ENCODE results near the gene LRRN4.
A peak's percentile ranks its signal among the peaks of the same experiment; 100 is the strongest.
"Not testable (repeated sequence)": the region's sequence is repeated elsewhere in the genome, so short reads cannot be mapped to it uniquely, and the experiment has no call there.

LRRN4 gene

GRCh38 chr20:6057691-6058090, 3.8 kb upstream of the LRRN4 start:
- TF ChIP-seq TAF1 (IDR thresholded peaks at IDR 0.05; ENCODE audit: borderline replicate concordance, low read depth, low read length) (no peak), POLR2AphosphoS5 (IDR thresholded peaks at IDR 0.05; ENCODE audit: low read depth, low read length) (no peak), POLR2A (IDR thresholded peaks at IDR 0.05; ENCODE audit: low read depth, low read length) (no peak)
- DNase-seq (ENCODE audit: insufficient read length) (no peak), FAIRE-seq (no peak)

GRCh38 chr20:6057139-6057538, 3.3 kb upstream of the LRRN4 start:
- DNase-seq (ENCODE audit: insufficient read length) = no peak
- TF ChIP-seq TAF1 (IDR thresholded peaks at IDR 0.05; ENCODE audit: borderline replicate concordance, low read depth, low read length) = no peak
- no peak for TF ChIP-seq POLR2AphosphoS5 (IDR thresholded peaks at IDR 0.05; ENCODE audit: low read depth, low read length)
- TF ChIP-seq POLR2A (IDR thresholded peaks at IDR 0.05; ENCODE audit: low read depth, low read length) = no peak
- no peak for FAIRE-seq

GRCh38 chr20:6055981-6056569, 2.2 kb upstream of the LRRN4 start:
- no peak for TF ChIP-seq TAF1 (IDR thresholded peaks at IDR 0.05; ENCODE audit: borderline replicate concordance, low read depth, low read length)
- TF ChIP-seq POLR2AphosphoS5 (IDR thresholded peaks at IDR 0.05; ENCODE audit: low read depth, low read length) = no peak
- no peak for TF ChIP-seq POLR2A (IDR thresholded peaks at IDR 0.05; ENCODE audit: low read depth, low read length)
- DNase-seq (ENCODE audit: insufficient read length) = no peak
- no peak for FAIRE-seq

- DNase-seq (ENCODE audit: insufficient read length) = no peak
- FAIRE-seq = no peak
- TF ChIP-seq POLR2AphosphoS5 (IDR thresholded peaks at IDR 0.05; ENCODE audit: low read depth, low read length) (no peak), TAF1 (IDR thresholded peaks at IDR 0.05; ENCODE audit: borderline replicate concordance, low read depth, low read length) (no peak), POLR2A (IDR thresholded peaks at IDR 0.05; ENCODE audit: low read depth, low read length) (no peak)
Observed at GRCh38 chr20:6055161-6055783, 1.4 kb upstream of the LRRN4 start.

- not testable (repeated sequence) for FAIRE-seq; DNase-seq (ENCODE audit: insufficient read length)
Observed at GRCh38 chr20:6054689-6055051, 810 bp upstream of the LRRN4 start.

GRCh38 chr20:6053064-6053775, 640 bp downstream of the LRRN4 start:
- TF ChIP-seq POLR2AphosphoS5 (IDR thresholded peaks at IDR 0.05; ENCODE audit: low read depth, low read length) = no peak
- TF ChIP-seq TAF1 (IDR thresholded peaks at IDR 0.05; ENCODE audit: borderline replicate concordance, low read depth, low read length) = no peak
- no peak for TF ChIP-seq POLR2A (IDR thresholded peaks at IDR 0.05; ENCODE audit: low read depth, low read length)
- DNase-seq (ENCODE audit: insufficient read length) (no peak), FAIRE-seq (no peak)

GRCh38 chr20:6051505-6051904, 2.4 kb downstream of the LRRN4 start:
- no peak for TF ChIP-seq TAF1 (IDR thresholded peaks at IDR 0.05; ENCODE audit: borderline replicate concordance, low read depth, low read length)
- no peak for TF ChIP-seq POLR2A (IDR thresholded peaks at IDR 0.05; ENCODE audit: low read depth, low read length)
- TF ChIP-seq POLR2AphosphoS5 (IDR thresholded peaks at IDR 0.05; ENCODE audit: low read depth, low read length) = no peak
- FAIRE-seq = no peak
- no peak for DNase-seq (ENCODE audit: insufficient read length)

GRCh38 chr20:6048391-6048790, 5.5 kb downstream of the LRRN4 start:
- FAIRE-seq (no peak), DNase-seq (ENCODE audit: insufficient read length) (no peak)
- TF ChIP-seq TAF1 (IDR thresholded peaks at IDR 0.05; ENCODE audit: borderline replicate concordance, low read depth, low read length) = no peak
- TF ChIP-seq POLR2A (IDR thresholded peaks at IDR 0.05; ENCODE audit: low read depth, low read length) = no peak
- TF ChIP-seq POLR2AphosphoS5 (IDR thresholded peaks at IDR 0.05; ENCODE audit: low read depth, low read length) = no peak

GRCh38 chr20:6046432-6046831, 7.4 kb downstream of the LRRN4 start:
- no peak for TF ChIP-seq TAF1 (IDR thresholded peaks at IDR 0.05; ENCODE audit: borderline replicate concordance, low read depth, low read length)
- no peak for TF ChIP-seq POLR2AphosphoS5 (IDR thresholded peaks at IDR 0.05; ENCODE audit: low read depth, low read length)
- TF ChIP-seq POLR2A (IDR thresholded peaks at IDR 0.05; ENCODE audit: low read depth, low read length) = no peak
- DNase-seq (ENCODE audit: insufficient read length) (no peak), FAIRE-seq (no peak)

GRCh38 chr20:6045566-6045965, 8.3 kb downstream of the LRRN4 start:
- TF ChIP-seq TAF1 (IDR thresholded peaks at IDR 0.05; ENCODE audit: borderline replicate concordance, low read depth, low read length) = no peak
- TF ChIP-seq POLR2A (IDR thresholded peaks at IDR 0.05; ENCODE audit: low read depth, low read length) = no peak
- no peak for TF ChIP-seq POLR2AphosphoS5 (IDR thresholded peaks at IDR 0.05; ENCODE audit: low read depth, low read length)
- FAIRE-seq (peak; percentile 9), DNase-seq (ENCODE audit: insufficient read length) (no peak)

- TF ChIP-seq POLR2AphosphoS5 (IDR thresholded peaks at IDR 0.05; ENCODE audit: low read depth, low read length) (no peak), POLR2A (IDR thresholded peaks at IDR 0.05; ENCODE audit: low read depth, low read length) (no peak), TAF1 (IDR thresholded peaks at IDR 0.05; ENCODE audit: borderline replicate concordance, low read depth, low read length) (no peak)
- DNase-seq (ENCODE audit: insufficient read length) (no peak), FAIRE-seq (no peak)
Observed at GRCh38 chr20:6044115-6044514, 9.7 kb downstream of the LRRN4 start.

GRCh38 chr20:6041808-6042265, 12.0 kb downstream of the LRRN4 start:
- FAIRE-seq (no peak), DNase-seq (ENCODE audit: insufficient read length) (no peak)
- TF ChIP-seq POLR2AphosphoS5 (IDR thresholded peaks at IDR 0.05; ENCODE audit: low read depth, low read length) (no peak), POLR2A (IDR thresholded peaks at IDR 0.05; ENCODE audit: low read depth, low read length) (no peak), TAF1 (IDR thresholded peaks at IDR 0.05; ENCODE audit: borderline replicate concordance, low read depth, low read length) (no peak)

All from GM12892 (cell line).